Stimulated activated CD8-positive, alpha-beta memory T cell treated with anti-CD3 and anti-CD28 coated beads, Interleukin-12 subunit alpha, Interleukin-12 subunit beta, amount 100 ng/mL, for 1 hour (primary cell): Measurements from ENCODE around the gene WWOX.
A peak's percentile ranks its signal among the peaks of the same experiment; 100 is the strongest.
"Not testable (repeated sequence)": the region's sequence is repeated elsewhere in the genome, so short reads cannot be mapped to it uniquely, and the experiment has no call there.

ENCODE experiments used
- DNase-seq: peaks from one replicate; pipeline ENCODE4 v3.0.0-alpha.2; 2020; ENCODE audit warnings: low read depth

Gene WWOX

GRCh38 chr16:78099271-78100111, at the start of gene WWOX:
WWOX (plus strand) TSS chr16:78099654.
- DNase-seq: peak; percentile 90

- no peak for DNase-seq
These were observed 48.6 kb upstream of the WWOX start for GRCh38 chr16:78050734-78051400.

DNA sequence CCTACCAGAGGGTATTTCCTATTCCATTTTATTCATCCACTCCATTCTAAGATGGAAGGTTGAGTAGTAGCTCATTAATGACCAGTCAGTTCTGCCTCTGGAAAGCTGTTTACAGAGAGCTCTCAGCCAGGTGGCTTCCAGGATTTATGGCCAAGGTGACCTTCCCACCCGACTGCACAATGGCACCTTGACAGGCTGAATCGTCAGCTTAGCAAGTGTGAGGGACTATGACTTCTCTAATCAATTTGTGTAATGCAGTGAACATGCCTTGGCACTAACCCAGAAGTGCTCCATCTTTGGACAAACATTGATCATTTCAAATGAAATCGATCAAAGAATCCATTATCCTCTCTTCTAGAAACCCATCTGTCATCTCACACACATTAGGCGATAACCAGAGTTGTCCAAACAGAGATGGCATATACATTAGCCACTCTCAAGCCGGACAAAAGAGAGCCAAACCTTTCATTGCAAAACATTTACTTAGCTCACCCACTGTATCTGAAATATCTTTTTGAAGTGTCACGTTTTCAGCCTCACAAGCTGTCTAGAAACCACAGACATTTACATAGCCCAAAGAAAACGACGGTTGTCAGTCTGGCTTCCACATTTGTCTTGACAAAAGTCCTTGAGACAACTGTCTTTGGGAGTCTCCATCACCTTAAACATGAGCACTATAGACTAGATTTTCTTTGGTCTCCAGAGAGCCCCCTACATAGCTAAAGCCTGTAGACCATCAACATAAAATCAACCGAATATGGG, 41.5 kb upstream of the WWOX start:
- no peak for DNase-seq

DNA sequence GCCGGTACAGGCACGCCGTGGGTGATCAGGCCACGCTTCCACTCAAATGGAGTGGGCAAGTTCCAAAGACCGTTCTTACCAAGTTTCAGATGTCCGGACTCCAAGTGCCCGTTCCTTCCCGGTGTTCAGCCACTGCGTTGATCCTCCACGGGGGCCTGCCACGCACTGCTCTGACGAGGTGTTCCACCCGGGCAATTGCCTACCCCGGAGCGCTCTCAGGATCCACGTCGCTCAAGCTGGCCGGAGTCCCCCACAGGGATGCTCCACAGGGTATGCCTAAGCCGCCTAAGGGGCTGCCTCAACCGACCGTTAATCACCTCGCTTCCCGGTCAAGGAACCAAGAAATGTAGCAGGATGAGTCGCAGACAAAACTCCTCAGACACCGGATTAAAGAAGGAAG, 39.6 kb upstream of the WWOX start:
- DNase-seq: not testable (repeated sequence)

- no peak for DNase-seq
These were observed 39.2 kb upstream of the WWOX start for GRCh38 chr16:78060295-78060694.

DNA sequence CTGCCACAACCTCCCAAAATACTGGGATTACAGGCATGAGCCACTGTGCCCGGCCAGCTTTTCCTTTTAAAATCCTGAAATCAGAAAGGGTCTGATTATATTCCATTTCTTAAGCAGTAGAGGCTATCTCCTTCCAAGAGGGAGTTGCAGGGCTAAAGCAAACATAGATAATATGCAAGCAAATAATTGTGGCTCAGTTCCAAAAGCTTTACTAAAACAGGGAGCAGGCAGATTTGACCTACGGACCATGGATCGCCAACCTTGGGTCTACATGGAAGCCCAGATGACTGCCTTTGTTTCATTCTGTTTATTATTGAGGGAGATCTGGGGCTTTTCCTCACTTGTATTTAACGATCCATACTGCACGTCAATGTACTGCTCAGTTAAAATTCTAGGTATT, 38.6 kb upstream of the WWOX start:
- no peak for DNase-seq

DNA sequence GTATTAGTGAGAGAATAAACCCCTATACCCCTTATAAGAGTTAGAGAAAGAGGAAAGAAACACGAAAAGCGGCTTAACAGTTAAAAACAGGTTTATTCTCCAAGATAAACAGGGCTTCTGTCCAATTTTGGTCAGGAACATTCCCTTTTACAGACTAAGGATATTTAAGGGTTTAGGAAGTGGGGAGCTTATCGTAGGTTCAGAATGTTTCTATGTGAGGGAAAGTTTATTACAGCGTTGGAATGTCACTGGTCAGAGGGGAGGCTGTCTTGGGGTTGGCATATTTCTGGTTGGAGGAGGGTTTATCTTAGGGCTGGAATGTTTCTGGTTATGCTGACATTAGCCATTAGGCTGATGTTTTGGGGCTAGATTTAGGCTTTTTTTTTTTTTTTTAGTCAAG, 34.1 kb upstream of the WWOX start:
- DNase-seq: no peak

- no peak for DNase-seq
These were observed 29.5 kb upstream of the WWOX start for GRCh38 chr16:78069913-78070312.

DNA sequence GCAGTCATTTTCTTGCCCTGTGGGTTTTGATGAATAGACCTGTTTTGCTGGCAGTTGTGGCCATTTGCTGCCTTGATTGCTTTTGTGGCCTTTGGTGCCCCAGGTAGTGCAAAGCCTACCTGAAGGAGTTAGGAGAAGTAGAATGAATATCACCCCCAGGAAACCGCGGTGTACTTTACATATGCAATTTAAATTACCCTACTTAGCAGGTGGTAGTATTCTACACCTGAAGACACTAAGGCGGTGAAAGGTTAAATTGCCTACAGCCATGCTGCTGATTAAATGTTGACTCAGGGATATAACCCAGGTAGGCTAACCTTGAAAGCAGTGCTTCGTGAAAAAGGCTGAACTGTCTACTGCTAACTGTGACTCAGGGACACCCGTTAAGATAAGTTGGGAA, 27.2 kb upstream of the WWOX start:
- DNase-seq: no peak

DNA sequence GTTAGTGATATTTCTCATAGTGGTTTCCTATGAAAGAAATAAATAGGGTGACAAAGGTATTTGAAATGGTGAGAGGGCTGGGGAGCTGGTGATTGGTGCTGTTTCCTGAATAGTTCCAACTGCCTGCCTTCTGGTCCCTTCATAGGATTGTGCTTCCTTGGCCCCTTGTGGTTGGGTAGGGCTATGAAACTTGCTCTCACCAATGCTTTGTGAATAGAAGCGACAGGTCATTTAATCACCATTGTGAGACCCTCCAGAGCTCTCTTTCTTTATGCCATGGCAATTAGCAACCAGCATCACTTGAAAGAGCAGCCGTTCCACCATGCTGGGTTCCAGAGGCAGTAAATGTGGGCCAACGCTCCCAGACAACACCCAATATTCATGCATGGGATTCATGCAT, 23.7 kb upstream of the WWOX start:
- no peak for DNase-seq

DNA sequence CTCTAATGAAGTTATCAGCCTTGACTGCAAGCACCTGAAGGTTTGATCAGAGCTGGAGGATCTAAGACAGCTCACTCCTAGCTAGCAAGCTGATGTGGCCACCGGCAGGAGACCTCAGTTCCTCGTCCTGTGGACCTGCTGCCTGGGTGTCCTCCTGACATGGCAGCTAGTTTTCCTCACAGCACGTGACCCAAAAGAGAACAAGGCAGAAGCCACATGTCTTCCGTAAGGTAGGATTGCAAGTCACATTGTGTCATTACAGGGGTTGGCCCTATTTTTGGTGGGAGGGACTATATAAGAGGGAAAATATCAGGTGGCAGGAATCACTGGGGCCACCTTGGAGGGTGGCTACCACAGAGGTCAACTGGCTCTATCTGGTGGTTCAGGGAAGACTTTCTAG, 18.1 kb upstream of the WWOX start:
- no peak for DNase-seq

DNA sequence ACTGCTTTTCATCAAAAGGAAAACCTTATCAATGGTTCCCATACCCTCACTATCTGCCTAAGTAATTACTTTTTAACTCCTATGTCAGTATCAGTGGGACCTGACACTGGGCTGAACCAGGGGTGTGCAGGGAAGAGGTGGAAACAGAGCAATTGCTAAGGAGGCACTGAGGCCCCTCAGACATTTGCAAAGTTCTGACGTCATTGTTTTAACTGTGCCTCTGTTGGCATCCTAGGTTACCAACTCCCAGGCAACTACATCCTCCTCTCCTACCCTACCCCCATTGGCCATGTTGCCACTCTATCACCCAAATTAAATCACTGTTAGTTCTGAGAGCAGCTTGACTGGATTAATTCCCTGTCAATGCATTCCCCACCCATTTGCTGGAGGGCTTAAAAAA, 8.0 kb upstream of the WWOX start:
- no peak for DNase-seq

DNA sequence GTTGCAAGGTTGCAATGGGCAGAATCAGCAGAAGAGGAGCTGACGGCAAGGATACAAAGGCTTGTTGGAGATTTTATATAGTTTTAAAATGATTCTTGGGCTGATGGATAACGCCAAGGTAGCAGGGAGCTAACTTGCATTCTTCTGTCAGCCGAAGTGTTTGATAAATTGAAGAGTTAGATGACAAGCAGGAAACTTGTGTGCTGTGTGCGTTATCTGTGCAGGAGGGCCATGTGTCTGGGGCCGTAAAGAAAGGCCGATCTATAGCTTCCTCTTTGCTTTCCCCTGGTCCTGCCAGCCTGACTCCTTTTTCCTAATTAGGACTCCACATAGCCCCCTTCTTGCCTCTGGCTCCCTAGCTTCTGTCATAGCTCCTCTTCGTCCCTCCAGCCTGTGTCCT, 6.7 kb upstream of the WWOX start:
- no peak for DNase-seq

DNA sequence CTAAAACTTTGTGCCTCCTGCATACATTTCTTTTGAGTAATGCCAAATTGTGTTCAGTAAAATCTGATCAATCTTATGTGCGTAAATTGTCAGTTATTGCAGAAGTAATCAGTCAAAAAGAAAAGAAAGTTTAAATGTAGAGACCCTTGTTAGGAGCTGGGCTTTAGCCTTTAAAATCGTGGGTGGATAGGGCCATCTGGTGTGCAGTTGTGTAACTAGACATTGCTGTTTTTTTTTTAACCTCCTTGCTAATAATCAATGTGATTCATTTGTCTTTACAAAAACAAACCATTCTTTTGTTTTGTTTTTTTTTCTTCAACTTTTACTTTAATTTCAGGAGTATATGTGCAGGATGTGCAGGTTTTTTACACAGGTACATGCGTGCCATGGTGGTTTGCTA, 5.3 kb upstream of the WWOX start:
- DNase-seq: no peak

DNA sequence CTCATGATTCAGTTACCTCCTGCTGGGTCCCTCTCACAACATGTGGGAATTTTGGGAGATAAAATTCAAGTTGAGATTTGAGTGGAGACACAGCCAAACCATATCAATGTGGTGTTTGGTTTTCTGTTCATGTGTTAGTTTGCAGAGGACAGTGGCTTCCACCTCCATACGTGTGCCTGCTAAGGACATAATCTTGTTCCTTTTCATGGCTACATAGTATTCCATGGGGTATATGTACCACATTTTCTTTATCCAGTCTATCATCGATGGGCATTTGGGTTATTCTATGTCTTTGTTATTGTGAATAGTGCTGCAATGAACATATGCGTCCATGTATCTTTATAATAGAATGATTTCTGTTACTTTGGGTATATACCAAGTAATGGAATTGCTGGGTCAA, 4.5 kb upstream of the WWOX start:
- no peak for DNase-seq

GRCh38 chr16:78096386-78096785, 3.1 kb upstream of the WWOX start:
- no peak for DNase-seq

GRCh38 chr16:78097548-78097947, 1.9 kb upstream of the WWOX start:
- no peak for DNase-seq

DNA sequence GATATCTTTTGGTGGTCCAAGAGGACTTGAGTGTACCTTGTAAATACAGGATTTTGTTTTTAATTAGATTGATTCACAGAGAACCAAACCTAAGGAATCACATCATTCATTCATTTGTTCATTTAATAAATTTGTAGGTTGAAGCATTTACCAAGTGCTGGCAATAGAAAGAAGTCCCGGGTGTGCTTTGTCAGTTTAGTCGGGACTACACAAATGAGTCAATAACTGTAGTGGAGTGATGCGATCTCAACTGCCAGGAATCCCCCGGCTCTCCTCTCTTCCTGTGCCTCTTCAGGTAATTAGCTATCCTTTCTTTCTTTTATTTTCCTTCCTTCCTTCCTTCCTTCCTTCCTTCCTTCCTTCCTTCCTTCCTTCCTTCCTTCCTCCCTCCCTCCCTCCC, 1.4 kb upstream of the WWOX start:
- no peak for DNase-seq

DNA sequence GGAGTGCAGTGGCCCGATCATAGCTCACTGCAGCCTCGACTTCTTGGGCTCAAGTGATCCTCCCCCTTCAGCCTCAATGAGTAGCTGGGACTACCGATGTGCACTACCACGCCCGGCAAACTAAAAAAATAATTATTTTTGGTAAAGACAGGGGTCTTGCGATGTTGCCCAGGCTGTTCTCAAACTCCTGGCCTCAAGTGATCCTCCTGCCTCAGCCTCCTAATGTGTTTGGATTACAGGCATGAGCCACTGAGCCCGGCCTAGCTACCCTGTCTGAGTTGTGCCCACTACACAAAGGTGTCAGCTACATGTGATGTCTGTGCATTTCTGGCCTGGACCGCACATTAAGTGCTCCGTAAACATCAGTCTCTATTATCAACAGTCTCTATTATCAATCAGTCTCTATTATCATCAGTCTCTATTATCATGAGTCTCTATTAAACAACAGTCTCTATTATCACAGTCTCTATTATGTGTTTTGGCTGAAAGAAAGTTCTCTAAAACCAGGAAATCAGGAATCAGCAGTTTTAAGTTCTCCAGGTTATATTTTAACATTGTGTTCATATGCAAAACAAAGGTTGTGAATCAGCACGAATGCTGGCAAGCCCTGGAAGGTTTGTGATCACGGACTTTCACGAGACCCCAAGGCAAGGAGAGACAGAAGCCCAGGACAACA, 721 bp upstream of the WWOX start:
- DNase-seq: no peak

- no peak for DNase-seq
These were observed 636 bp downstream of the WWOX start for GRCh38 chr16:78100112-78100467.

DNA sequence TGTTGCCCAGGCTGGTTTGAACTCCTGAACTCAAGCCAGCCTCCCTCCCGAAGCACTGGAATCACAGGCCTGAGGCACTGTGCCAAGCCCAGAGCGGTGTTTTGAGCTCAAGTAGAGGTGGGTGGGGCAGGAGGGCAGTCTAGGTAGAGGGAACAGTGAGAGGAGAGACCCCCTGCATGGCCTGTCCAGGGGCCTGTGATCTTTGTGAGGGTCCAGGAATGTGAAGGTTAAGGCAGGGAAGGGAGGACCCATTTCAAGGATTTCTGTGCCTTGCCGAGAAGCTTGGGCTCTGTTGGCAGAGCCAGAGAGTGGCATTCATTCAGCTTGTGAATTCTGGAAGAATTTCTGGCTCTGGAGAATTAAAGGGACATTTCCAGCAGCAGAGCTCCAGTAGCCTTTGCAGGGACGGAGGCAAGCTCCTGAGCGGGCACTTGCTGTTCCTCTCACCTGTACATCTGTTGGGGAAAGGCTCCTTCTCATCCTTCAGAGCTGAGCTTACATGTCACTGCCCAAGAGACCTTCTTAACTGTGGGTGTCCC, 2.7 kb downstream of the WWOX start:
- no peak for DNase-seq

DNA sequence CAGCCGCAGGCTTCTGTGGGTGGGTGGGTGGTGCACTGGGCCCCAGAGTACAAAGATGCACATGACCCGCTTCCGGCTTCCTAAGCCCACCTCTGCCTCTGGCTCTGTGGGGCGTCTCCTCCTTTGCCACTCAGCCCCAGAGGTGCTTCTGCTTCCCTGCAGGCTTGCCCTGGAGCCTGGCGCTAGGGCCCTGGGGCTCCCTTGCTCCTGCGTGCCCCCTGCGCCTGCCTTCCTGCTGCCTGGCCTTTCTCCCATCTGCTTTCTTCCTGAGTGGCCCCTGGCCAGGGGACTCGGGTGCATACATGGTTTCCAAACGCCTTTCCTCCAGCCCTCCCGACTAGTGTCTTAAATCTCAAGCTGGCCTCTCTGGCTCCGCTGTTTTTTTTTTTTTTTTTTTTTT, 3.4 kb downstream of the WWOX start:
- no peak for DNase-seq
